ENCODE measurements around the gene ZNF521. TPM values are rescaled to one million over a fixed set of nuclear protein-coding genes. Genes with fewer than 3 reads are reported as not detected.

Gene ZNF521
- polyA plus RNA-seq, 4 donors = 35.1 to 48.3 (median 45.7) TPM

GRCh38 chr18:25089470-25089869 lies 262.5 kb downstream of the ZNF521 start:
- DNase-seq (ENCODE audit: low read depth in 4 of 4, low spot score in 2 of 4) = no peak

- DNase-seq (ENCODE audit: low read depth in 4 of 4, low spot score in 2 of 4) = no peak
Observed at GRCh38 chr18:25086876-25087275, 265.1 kb downstream of the ZNF521 start.

GRCh38 chr18:25081001-25081400 lies 271.0 kb downstream of the ZNF521 start:
- no peak for DNase-seq (ENCODE audit: low read depth in 4 of 4, low spot score in 2 of 4)

GRCh38 chr18:25080211-25080610 lies 271.8 kb downstream of the ZNF521 start:
- no peak for DNase-seq (ENCODE audit: low read depth in 4 of 4, low spot score in 2 of 4)

- no peak for DNase-seq (ENCODE audit: low read depth in 4 of 4, low spot score in 2 of 4)
Observed at GRCh38 chr18:25077944-25078723, 273.8 kb downstream of the ZNF521 start.

- DNase-seq (ENCODE audit: low read depth in 4 of 4, low spot score in 2 of 4) = peak in 1 of 4 donors; percentile 28
Observed at GRCh38 chr18:25077038-25077943, 274.7 kb downstream of the ZNF521 start.

- no peak for DNase-seq (ENCODE audit: low read depth in 4 of 4, low spot score in 2 of 4)
Observed at GRCh38 chr18:25075783-25076182, 276.2 kb downstream of the ZNF521 start.

- DNase-seq (ENCODE audit: low read depth in 4 of 4, low spot score in 2 of 4) = no peak
Observed at GRCh38 chr18:25075331-25075730, 276.6 kb downstream of the ZNF521 start.

- DNase-seq (ENCODE audit: low read depth in 4 of 4, low spot score in 2 of 4) = no peak
Observed at GRCh38 chr18:25074925-25075324, 277.0 kb downstream of the ZNF521 start.

- no peak for DNase-seq (ENCODE audit: low read depth in 4 of 4, low spot score in 2 of 4)
Observed at GRCh38 chr18:25072205-25072604, 279.8 kb downstream of the ZNF521 start.

- DNase-seq (ENCODE audit: low read depth in 4 of 4, low spot score in 2 of 4) = no peak
Observed at GRCh38 chr18:25067275-25068025, 284.5 kb downstream of the ZNF521 start.

GRCh38 chr18:25066516-25066915 lies 285.4 kb downstream of the ZNF521 start:
- DNase-seq (ENCODE audit: low read depth in 4 of 4, low spot score in 2 of 4) = no peak

GRCh38 chr18:25062720-25063119 lies 289.2 kb downstream of the ZNF521 start:
- DNase-seq (ENCODE audit: low read depth in 4 of 4, low spot score in 2 of 4) = no peak

- DNase-seq (ENCODE audit: low read depth in 4 of 4, low spot score in 2 of 4) = no peak
Observed at GRCh38 chr18:25061395-25061794, 290.6 kb downstream of the ZNF521 start.

GRCh38 chr18:25058521-25058920 lies 293.4 kb downstream of the ZNF521 start:
- DNase-seq (ENCODE audit: low read depth in 4 of 4, low spot score in 2 of 4) = no peak

- no peak for DNase-seq (ENCODE audit: low read depth in 4 of 4, low spot score in 2 of 4)
Observed at GRCh38 chr18:25057491-25058050, 294.4 kb downstream of the ZNF521 start.

- DNase-seq (ENCODE audit: low read depth in 4 of 4, low spot score in 2 of 4) = no peak
Observed at GRCh38 chr18:25056429-25056828, 295.5 kb downstream of the ZNF521 start.

- no peak for DNase-seq (ENCODE audit: low read depth in 4 of 4, low spot score in 2 of 4)
Observed at GRCh38 chr18:25055076-25055475, 296.9 kb downstream of the ZNF521 start.

GRCh38 chr18:25053466-25053865 lies 298.5 kb downstream of the ZNF521 start:
- DNase-seq (ENCODE audit: low read depth in 4 of 4, low spot score in 2 of 4) = no peak

- DNase-seq (ENCODE audit: low read depth in 4 of 4, low spot score in 2 of 4) = no peak
Observed at GRCh38 chr18:25052511-25052921, 299.4 kb downstream of the ZNF521 start.

GRCh38 chr18:25050605-25051004 lies 301.4 kb downstream of the ZNF521 start:
- DNase-seq (ENCODE audit: low read depth in 4 of 4, low spot score in 2 of 4) = no peak
